Activated T-cell treated with anti-CD3 and anti-CD28 coated beads, Interleukin-2, amount 50 U/mL, for 4 hours (primary cell): ENCODE data around the gene LOXL3. TPM values are rescaled to one million over a fixed set of nuclear protein-coding genes. Genes with fewer than 3 reads are reported as not detected.
A peak's percentile ranks its signal among the peaks of the same experiment; 100 is the strongest.

ENCODE experiments used
- ATAC-seq, 2 donors: fragments of 200-7000 bp; cut with Tn5 transposase; one replicate each; pipeline ENCODE4 v1.10.0; 2021
- DNase-seq: peaks from one replicate; pipeline ENCODE4 v3.0.0-alpha.2; 2020
- H3K27me3 Mint-ChIP-seq: one replicate; pipeline ENCODE4 v1.8.0; 2021; ENCODE audit warnings: low read depth, mixed read lengths
- H3K36me3 Mint-ChIP-seq: one replicate; pipeline ENCODE4 v1.8.0; 2022; ENCODE audit warnings: mixed read lengths; ENCODE audit not compliant: insufficient read depth
- H3K4me1 Mint-ChIP-seq: one replicate; pipeline ENCODE4 v1.8.0; 2021; ENCODE audit warnings: low read depth, mixed read lengths
- H3K4me3 Mint-ChIP-seq: one replicate; pipeline ENCODE4 v1.8.0; 2021; ENCODE audit warnings: mild to moderate bottlenecking, moderate library complexity, mixed read lengths
- H3K9me3 Mint-ChIP-seq: one replicate; pipeline ENCODE4 v1.8.0; 2021; ENCODE audit warnings: mixed read lengths
- total RNA-seq, 3 donors: library from RNA; stranded (reverse); gene quantifications; one replicate each; pipeline ENCODE4 v1.2.1, GENCODE V29; 2021

LOXL3 gene
- total RNA-seq: 1 to 10 TPM in 1 of 3 donors, under 1 TPM in 2; 0.49 to 1.0 (median 0.99) TPM

GRCh38 chr2:74553892-74554819, at the start of gene LOXL3, which contains the start of gene DOK1:
TSS of gene LOXL3 (minus strand) at chr2:74553942. CDS start at chr2:74552634, 1,308 bp downstream.
TSS of gene DOK1 (plus strand) at chr2:74554720. CDS start at chr2:74554755, 35 bp downstream.
- peaks cover 5% of the 10 kb centered on the region for H3K4me1 Mint-ChIP-seq
- no peaks in the 10 kb centered on the region for H3K9me3 Mint-ChIP-seq
- ATAC-seq: peak; percentile 83 to 85
- H3K27me3 Mint-ChIP-seq: peaks cover 27% of the 10 kb centered on the region
- no peaks in the 10 kb centered on the region for H3K36me3 Mint-ChIP-seq
- H3K4me3 Mint-ChIP-seq: peak within 1 kb of the TSS; percentile 95
- peak; percentile 74 for DNase-seq

DNA sequence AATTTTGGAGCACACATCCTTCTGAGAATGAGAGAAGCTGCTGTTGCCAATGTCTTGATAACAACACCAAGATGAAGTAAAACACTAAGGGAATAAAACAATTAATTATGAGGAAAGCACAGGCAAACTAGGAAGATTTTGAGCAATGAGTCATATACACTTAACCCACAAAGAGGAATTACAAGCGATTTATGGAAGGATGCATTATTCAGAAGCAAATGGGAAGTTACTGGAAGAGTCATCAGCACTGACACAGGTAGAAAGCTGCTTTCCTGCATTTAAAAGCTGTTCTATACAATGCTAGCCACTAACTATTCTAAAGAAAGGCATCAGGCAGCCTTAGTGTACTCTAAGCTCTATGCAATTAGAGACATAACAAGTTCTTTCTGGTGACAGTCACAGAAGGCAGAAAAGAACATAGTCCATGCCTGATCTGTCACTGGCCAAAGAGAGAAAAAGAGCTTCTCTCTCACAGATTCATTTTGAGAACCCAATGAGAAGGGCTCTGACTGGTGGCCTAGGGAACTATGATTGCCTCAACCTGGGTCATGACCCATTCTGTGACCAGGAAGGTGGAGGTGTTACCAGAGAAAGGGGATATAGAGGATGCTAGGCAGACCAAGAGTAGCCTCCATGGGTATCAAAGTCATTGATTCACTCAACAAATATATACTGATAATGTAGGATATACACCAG, 49.0 kb upstream of the LOXL3 start:
- Mint-ChIP-seq H3K36me3 (no peaks in the 10 kb centered on the region), H3K9me3 (no peaks in the 10 kb centered on the region), H3K4me1 (peaks cover 2% of the 10 kb centered on the region), H3K27me3 (peaks cover 30% of the 10 kb centered on the region), H3K4me3 (no peak overlapping the region)
- DNase-seq: no peak
- ATAC-seq: no peak

- no peaks in the 10 kb centered on the region for H3K36me3 Mint-ChIP-seq
- no peak for ATAC-seq
- no peak overlapping the region for H3K4me3 Mint-ChIP-seq
- peaks cover 29% of the 10 kb centered on the region for H3K27me3 Mint-ChIP-seq
- peaks cover 2% of the 10 kb centered on the region for H3K4me1 Mint-ChIP-seq
- no peaks in the 10 kb centered on the region for H3K9me3 Mint-ChIP-seq
- DNase-seq: no peak
Observed at GRCh38 chr2:74599676-74600075, 45.9 kb upstream of the LOXL3 start.

DNA sequence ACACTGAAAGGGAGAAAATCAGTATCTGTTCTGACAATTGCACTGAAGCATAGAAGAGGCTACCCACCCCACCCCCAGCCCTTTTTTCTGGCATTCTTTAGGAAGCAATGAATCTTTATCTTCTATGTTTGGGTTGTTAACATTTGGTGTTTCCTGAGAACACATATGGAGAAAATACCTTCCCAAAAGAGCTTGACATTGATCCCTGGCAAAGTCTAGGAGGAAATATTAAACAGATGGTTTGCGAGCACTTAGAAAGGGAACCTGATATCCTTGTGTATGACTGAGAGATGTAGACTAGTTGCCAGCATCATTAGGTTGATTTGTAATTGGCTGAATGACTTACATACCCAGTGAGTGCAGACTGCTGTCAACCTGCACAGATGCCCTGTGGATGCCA, 43.7 kb upstream of the LOXL3 start:
- Mint-ChIP-seq H3K4me1 (no peaks in the 10 kb centered on the region), H3K27me3 (peaks cover 26% of the 10 kb centered on the region), H3K36me3 (no peaks in the 10 kb centered on the region), H3K9me3 (no peaks in the 10 kb centered on the region), H3K4me3 (no peak overlapping the region)
- no peak for DNase-seq
- ATAC-seq: no peak

GRCh38 chr2:74596584-74596983, 42.8 kb upstream of the LOXL3 start:
- DNase-seq (no peak), ATAC-seq (no peak)
- H3K4me1 Mint-ChIP-seq: no peaks in the 10 kb centered on the region
- H3K9me3 Mint-ChIP-seq: no peaks in the 10 kb centered on the region
- H3K4me3 Mint-ChIP-seq: no peak overlapping the region
- peaks cover 29% of the 10 kb centered on the region for H3K27me3 Mint-ChIP-seq
- H3K36me3 Mint-ChIP-seq: no peaks in the 10 kb centered on the region

- Mint-ChIP-seq H3K4me3 (no peak overlapping the region), H3K4me1 (no peaks in the 10 kb centered on the region), H3K36me3 (no peaks in the 10 kb centered on the region), H3K9me3 (no peaks in the 10 kb centered on the region), H3K27me3 (peaks cover 29% of the 10 kb centered on the region)
- DNase-seq (no peak), ATAC-seq (no peak)
Observed at GRCh38 chr2:74593826-74594772, 40.4 kb upstream of the LOXL3 start.

DNA sequence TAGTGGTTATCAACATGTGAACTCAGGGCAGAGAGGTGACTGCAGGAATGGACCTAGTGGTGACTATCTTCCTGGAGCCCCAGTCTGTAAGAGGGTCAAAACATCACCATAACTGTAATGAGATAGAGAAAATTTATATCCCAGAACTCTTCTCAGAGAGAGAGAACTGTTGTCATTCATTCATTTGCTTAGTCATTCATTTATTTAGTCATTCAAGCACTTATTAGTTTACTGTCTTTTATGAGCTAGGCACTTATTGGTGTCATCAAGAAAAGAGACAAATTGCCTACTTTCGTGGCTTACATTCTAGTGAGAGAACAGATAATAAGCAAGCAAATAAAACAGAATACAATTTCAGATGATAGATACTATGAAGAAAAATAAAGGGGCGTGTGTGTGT, 34.9 kb upstream of the LOXL3 start:
- H3K9me3 Mint-ChIP-seq: no peaks in the 10 kb centered on the region
- H3K4me1 Mint-ChIP-seq: peaks cover 12% of the 10 kb centered on the region
- H3K27me3 Mint-ChIP-seq: peaks cover 16% of the 10 kb centered on the region
- H3K36me3 Mint-ChIP-seq: no peaks in the 10 kb centered on the region
- H3K4me3 Mint-ChIP-seq: no peak overlapping the region
- DNase-seq (no peak), ATAC-seq (no peak)

DNA sequence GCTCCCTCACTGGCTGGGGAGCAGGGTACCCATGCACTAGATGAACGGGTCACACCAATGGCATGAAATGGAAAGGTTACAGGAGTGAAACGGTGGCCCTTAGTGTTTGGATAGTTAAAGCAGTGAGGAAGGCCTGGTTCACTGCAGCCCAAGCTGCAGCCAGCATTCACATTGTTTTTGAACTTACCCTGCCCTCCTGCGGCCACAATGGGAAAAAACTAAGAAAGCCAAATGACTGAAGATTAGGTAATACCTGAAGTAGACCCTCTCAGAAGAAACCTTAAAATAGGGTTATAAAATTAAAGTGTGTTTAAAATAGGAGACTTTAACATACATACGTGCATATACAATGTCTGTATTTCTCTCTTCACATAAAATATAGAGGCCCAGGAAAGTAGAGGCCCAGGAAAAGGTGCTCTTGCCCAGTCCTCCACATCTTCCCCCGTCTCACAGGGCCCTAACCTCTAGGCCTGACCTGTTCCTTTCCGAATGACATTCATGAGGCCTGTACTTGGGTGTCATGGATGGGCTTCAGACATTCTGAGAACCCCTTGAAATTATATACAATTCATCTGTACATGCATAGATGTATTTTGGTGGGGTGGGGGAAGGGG, 34.0 kb upstream of the LOXL3 start:
- peaks cover 9% of the 10 kb centered on the region for H3K27me3 Mint-ChIP-seq
- DNase-seq (peak; percentile 35), ATAC-seq (peak; percentile 71 to 88)
- H3K36me3 Mint-ChIP-seq: no peaks in the 10 kb centered on the region
- H3K9me3 Mint-ChIP-seq: no peaks in the 10 kb centered on the region
- H3K4me3 Mint-ChIP-seq: no peak overlapping the region
- H3K4me1 Mint-ChIP-seq: peaks cover 12% of the 10 kb centered on the region

GRCh38 chr2:74585406-74586185, 31.9 kb upstream of the LOXL3 start:
- Mint-ChIP-seq H3K27me3 (peaks cover 1% of the 10 kb centered on the region), H3K4me3 (peak overlapping the region; percentile 22), H3K9me3 (no peaks in the 10 kb centered on the region), H3K4me1 (peaks cover 12% of the 10 kb centered on the region), H3K36me3 (no peaks in the 10 kb centered on the region)
- ATAC-seq: peak in 1 of 2 donors; percentile 39
- no peak for DNase-seq

DNA sequence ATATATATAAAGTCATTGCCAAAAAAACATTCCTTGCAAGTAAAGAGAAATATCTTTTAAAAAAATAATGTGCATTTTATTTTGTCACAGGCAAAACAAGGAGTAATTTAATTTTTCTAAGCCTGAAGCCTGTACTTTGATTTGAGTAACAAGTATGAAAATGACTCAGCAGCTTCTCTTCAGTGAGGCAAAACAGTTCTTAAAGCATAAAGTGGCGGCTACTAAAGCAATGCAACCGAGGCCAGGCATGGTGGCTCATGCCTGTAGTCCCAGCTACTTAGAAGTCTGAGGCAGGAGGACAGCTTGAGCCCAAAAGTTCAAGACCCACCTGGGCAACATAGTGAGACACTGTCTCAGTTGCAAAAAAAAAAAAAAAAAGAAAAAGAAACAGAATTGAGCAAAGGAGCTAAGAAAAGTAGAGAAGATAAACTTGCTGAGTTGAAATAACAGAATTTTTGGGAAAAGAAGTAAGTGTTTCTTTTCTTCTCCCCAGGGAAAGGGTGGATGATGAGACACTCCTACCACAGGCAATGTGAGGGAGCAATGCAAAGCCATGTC, 30.4 kb upstream of the LOXL3 start:
- no peaks in the 10 kb centered on the region for H3K9me3 Mint-ChIP-seq
- H3K4me3 Mint-ChIP-seq: no peak overlapping the region
- ATAC-seq (peak; percentile 23 to 45), DNase-seq (no peak)
- no peaks in the 10 kb centered on the region for H3K36me3 Mint-ChIP-seq
- peaks cover 9% of the 10 kb centered on the region for H3K27me3 Mint-ChIP-seq
- peaks cover 12% of the 10 kb centered on the region for H3K4me1 Mint-ChIP-seq

GRCh38 chr2:74583504-74583903, 29.8 kb upstream of the LOXL3 start:
- Mint-ChIP-seq H3K9me3 (no peaks in the 10 kb centered on the region), H3K4me3 (no peak overlapping the region), H3K36me3 (no peaks in the 10 kb centered on the region), H3K4me1 (peaks cover 12% of the 10 kb centered on the region), H3K27me3 (peaks cover 12% of the 10 kb centered on the region)
- ATAC-seq: no peak
- DNase-seq: no peak

GRCh38 chr2:74582184-74582583, 28.4 kb upstream of the LOXL3 start:
- DNase-seq (no peak), ATAC-seq (no peak)
- Mint-ChIP-seq H3K4me3 (no peak overlapping the region), H3K9me3 (no peaks in the 10 kb centered on the region), H3K4me1 (peaks cover 12% of the 10 kb centered on the region), H3K27me3 (peaks cover 12% of the 10 kb centered on the region), H3K36me3 (no peaks in the 10 kb centered on the region)

DNA sequence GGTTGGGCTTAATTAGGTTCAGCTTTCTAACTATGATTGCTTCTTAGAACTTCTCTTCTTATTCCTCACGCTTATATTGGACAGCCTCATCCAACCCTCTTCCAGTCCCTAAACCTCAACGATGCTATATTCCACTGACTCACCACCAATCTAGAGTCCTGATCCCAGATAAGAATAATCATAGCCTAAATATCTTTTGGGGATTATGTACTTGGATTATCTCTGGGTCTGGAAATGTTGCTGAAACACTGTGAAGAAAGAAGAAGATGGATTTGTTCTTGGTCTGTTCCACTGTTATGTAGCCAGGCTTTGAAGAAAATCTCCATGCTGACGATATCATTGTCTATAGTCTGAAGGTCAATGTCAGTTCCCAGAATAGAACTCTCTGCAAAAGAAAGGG, 27.7 kb upstream of the LOXL3 start:
- H3K4me1 Mint-ChIP-seq: peaks cover 12% of the 10 kb centered on the region
- H3K36me3 Mint-ChIP-seq: no peaks in the 10 kb centered on the region
- H3K4me3 Mint-ChIP-seq: no peak overlapping the region
- H3K27me3 Mint-ChIP-seq: peaks cover 12% of the 10 kb centered on the region
- H3K9me3 Mint-ChIP-seq: no peaks in the 10 kb centered on the region
- DNase-seq: no peak
- no peak for ATAC-seq
